ENCODE data around the gene SEC14L5.

DNA sequence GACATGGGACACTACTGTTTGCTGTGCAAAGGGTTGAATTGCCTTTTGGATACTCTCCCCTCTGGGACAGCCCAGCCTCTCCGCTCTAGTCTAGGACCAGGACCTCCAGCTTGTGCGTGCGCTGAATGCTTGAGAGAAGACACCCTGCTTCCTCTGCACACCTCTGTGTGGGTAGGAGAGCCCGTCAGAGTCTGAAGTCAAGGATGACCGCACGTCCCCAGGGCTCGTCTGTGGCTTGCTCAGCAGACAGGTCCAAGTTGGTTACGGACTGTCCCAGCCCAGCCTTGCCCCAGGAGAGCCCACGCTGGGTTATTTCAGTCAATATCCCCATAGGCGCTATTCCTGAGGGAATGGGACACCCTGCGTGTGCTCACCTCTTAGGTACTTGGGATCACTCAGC, 103.9 kb downstream of the SEC14L5 start:
- TF ChIP-seq ZNF501 (tag by site-specific recombination; IDR thresholded peaks at IDR 0.05) (no peak), ZNF133 (tag by site-specific recombination; IDR thresholded peaks at IDR 0.05) (no peak), ZBTB11 (tag by site-specific recombination; conservative IDR thresholded peaks at IDR 0.05; ENCODE audit: low read depth) (no peak)
- TF ChIP-seq, protein P1, sequence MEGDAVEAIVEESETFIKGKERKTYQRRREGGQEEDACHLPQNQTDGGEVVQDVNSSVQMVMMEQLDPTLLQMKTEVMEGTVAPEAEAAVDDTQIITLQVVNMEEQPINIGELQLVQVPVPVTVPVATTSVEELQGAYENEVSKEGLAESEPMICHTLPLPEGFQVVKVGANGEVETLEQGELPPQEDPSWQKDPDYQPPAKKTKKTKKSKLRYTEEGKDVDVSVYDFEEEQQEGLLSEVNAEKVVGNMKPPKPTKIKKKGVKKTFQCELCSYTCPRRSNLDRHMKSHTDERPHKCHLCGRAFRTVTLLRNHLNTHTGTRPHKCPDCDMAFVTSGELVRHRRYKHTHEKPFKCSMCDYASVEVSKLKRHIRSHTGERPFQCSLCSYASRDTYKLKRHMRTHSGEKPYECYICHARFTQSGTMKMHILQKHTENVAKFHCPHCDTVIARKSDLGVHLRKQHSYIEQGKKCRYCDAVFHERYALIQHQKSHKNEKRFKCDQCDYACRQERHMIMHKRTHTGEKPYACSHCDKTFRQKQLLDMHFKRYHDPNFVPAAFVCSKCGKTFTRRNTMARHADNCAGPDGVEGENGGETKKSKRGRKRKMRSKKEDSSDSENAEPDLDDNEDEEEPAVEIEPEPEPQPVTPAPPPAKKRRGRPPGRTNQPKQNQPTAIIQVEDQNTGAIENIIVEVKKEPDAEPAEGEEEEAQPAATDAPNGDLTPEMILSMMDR (tag by site-specific recombination; IDR thresholded peaks at IDR 0.05): no peak

All from HEK293 (cell line).